Measurements from ENCODE around the gene UBQLN4. TPM values are rescaled to one million over a fixed set of nuclear protein-coding genes. Genes with fewer than 3 reads are reported as not detected.

UBQLN4 gene
- polyA plus RNA-seq, 1 of the 3 experiments (the other 2 are of a cell fraction), result 37.0 TPM

- Histone ChIP-seq H3K27ac (ENCODE audit: low read depth in 2 of 2, low read length in 1 of 2) (no peak overlapping the region), H4K20me1 (ENCODE audit: insufficient read depth) (no peaks in the 10 kb centered on the region), H3K9me2 (no peaks in the 10 kb centered on the region), H3K4me2 (no peak overlapping the region), H3F3A (replicated peaks; ENCODE audit: insufficient read depth) (peaks cover 15% of the 10 kb centered on the region), H3K4me3 (ENCODE audit: low read depth in 2 of 2, low read length in 1 of 2) (no peak overlapping the region), H3K27me3 (ENCODE audit: insufficient read depth) (no peaks in the 10 kb centered on the region), H3K36me3 (replicated peaks in 1 of 2; ENCODE audit: control insufficient read depth in 1 of 2, insufficient read depth in 2 of 2, low read length in 1 of 2) (no peaks in the 10 kb centered on the region), H2AFZ (ENCODE audit: low read depth) (no peak overlapping the region), H3K9me3 (no peaks in the 10 kb centered on the region), H3K79me2 (ENCODE audit: insufficient read depth) (no peaks in the 10 kb centered on the region), H3K9ac (no peak overlapping the region), H3K4me1 (ENCODE audit: control insufficient read depth in 1 of 2, insufficient read depth in 2 of 2, low read depth in 1 of 2, low read length in 1 of 2) (peaks cover 8 to 14% of the 10 kb centered on the region in 2 experiments; a peak in 2 of 4 replicates)
- no peak for DNase-seq
- TF ChIP-seq RAD21 (IDR thresholded peaks at IDR 0.05; ENCODE audit: low read length), result no peak
- TF ChIP-seq NRF1 (IDR thresholded peaks at IDR 0.05; ENCODE audit: low read depth, low read length), result no peak
- no peak for TF ChIP-seq FOXM1 (IDR thresholded peaks at IDR 0.05; ENCODE audit: low read depth)
- no peak for TF ChIP-seq CTCF (IDR thresholded peaks at IDR 0.05)
- TF ChIP-seq IRF3 (IDR thresholded peaks at IDR 0.05; ENCODE audit: low read depth, low read length), result no peak
- TF ChIP-seq TAF1 (IDR thresholded peaks at IDR 0.05; ENCODE audit: borderline replicate concordance, low read depth, low read length), result no peak
- TF ChIP-seq EZH2phosphoT487 (IDR thresholded peaks at IDR 0.05; ENCODE audit: borderline replicate concordance, low read depth), result no peak
- no peak for TF ChIP-seq YY1 (IDR thresholded peaks at IDR 0.05; ENCODE audit: low read depth)
- no peak for TF ChIP-seq TCF12 (IDR thresholded peaks at IDR 0.05)
- TF ChIP-seq GABPA (IDR thresholded peaks at IDR 0.05; ENCODE audit: low read depth), result no peak
- no peak for TF ChIP-seq FOSL2 (IDR thresholded peaks at IDR 0.05; ENCODE audit: borderline replicate concordance, low read depth)
- TF ChIP-seq POLR2AphosphoS5 (IDR thresholded peaks at IDR 0.05; ENCODE audit: low read depth, low read length), result no peak
- ChIA-PET CTCF (interaction anchor here (0.6 to 5.0 kb wide), 58 partner anchors 8 to 974 kb away, joined by 3 to 45 read pairs (median 4); partner anchors contain the start of genes KHDC4, LAMTOR2, SSR2 and TMEM79), POLR2A (interaction anchor here (2.0 kb wide), 1 partner anchor 45 kb away, joined by 6 read pairs; the partner anchor contains the start of gene SSR2)
- WGBS (ENCODE audit: low lambda C conversion rate), result 95% methylated on average over 16 of the region's 16 CpGs
Measured at GRCh38 chr1:156065871-156066270, 12.3 kb upstream of the UBQLN4 start.

GRCh38 chr1:156065212-156065611, 11.6 kb upstream of the UBQLN4 start:
- Histone ChIP-seq H3K4me1 (ENCODE audit: control insufficient read depth in 1 of 2, insufficient read depth in 2 of 2, low read depth in 1 of 2, low read length in 1 of 2) (peaks cover 7 to 8% of the 10 kb centered on the region in 2 experiments; a peak in 2 of 4 replicates), H3K79me2 (ENCODE audit: insufficient read depth) (no peaks in the 10 kb centered on the region), H3F3A (replicated peaks; ENCODE audit: insufficient read depth) (peaks cover 12% of the 10 kb centered on the region), H3K9ac (no peak overlapping the region), H3K4me3 (ENCODE audit: low read depth in 2 of 2, low read length in 1 of 2) (no peak overlapping the region), H4K20me1 (ENCODE audit: insufficient read depth) (no peaks in the 10 kb centered on the region), H3K36me3 (replicated peaks in 1 of 2; ENCODE audit: control insufficient read depth in 1 of 2, insufficient read depth in 2 of 2, low read length in 1 of 2) (no peaks in the 10 kb centered on the region), H3K9me3 (no peaks in the 10 kb centered on the region), H3K4me2 (no peak overlapping the region), H3K27ac (ENCODE audit: low read depth in 2 of 2, low read length in 1 of 2) (no peak overlapping the region), H3K9me2 (no peaks in the 10 kb centered on the region), H3K27me3 (ENCODE audit: insufficient read depth) (no peaks in the 10 kb centered on the region), H2AFZ (ENCODE audit: low read depth) (no peak overlapping the region)
- WGBS (ENCODE audit: low lambda C conversion rate), result 94% methylated on average over 3 of the region's 3 CpGs
- ChIA-PET CTCF (interaction anchor here (1.0 to 5.0 kb wide), 11 partner anchors 10 to 127 kb away, joined by 3 to 45 read pairs (median 6); no protein-coding TSS in a partner anchor), POLR2A (interaction anchor here (2.0 kb wide), 1 partner anchor 44 kb away, joined by 6 read pairs; the partner anchor contains the start of gene SSR2)
- DNase-seq, result no peak
- TF ChIP-seq PBX3 (IDR thresholded peaks at IDR 0.05), result no peak
- no peak for TF ChIP-seq NFIC (IDR thresholded peaks at IDR 0.05; ENCODE audit: borderline replicate concordance)
- no peak for TF ChIP-seq POLR2AphosphoS5 (IDR thresholded peaks at IDR 0.05; ENCODE audit: low read depth, low read length)
- no peak for TF ChIP-seq YY1 (IDR thresholded peaks at IDR 0.05; ENCODE audit: low read depth)
- TF ChIP-seq ELF1 (IDR thresholded peaks at IDR 0.05), result no peak
- no peak for TF ChIP-seq RXRA (IDR thresholded peaks at IDR 0.05; ENCODE audit: borderline replicate concordance, low read depth)
- TF ChIP-seq ZBTB33 (IDR thresholded peaks at IDR 0.05; ENCODE audit: borderline replicate concordance, low read depth), result no peak
- TF ChIP-seq FOXM1 (IDR thresholded peaks at IDR 0.05; ENCODE audit: low read depth), result no peak
- no peak for TF ChIP-seq JUND (IDR thresholded peaks at IDR 0.05)
- TF ChIP-seq USF1 (IDR thresholded peaks at IDR 0.05; ENCODE audit: borderline replicate concordance, low read depth), result no peak
- TF ChIP-seq GABPA (IDR thresholded peaks at IDR 0.05; ENCODE audit: low read depth), result no peak
- no peak for TF ChIP-seq RFX5 (IDR thresholded peaks at IDR 0.05; ENCODE audit: low read length)
- no peak for TF ChIP-seq SMC3 (IDR thresholded peaks at IDR 0.05; ENCODE audit: low read depth, low read length)
- TF ChIP-seq FOXJ3 (CRISPR knock-in tag; IDR thresholded peaks at IDR 0.05), result no peak
- no peak for TF ChIP-seq TCF12 (IDR thresholded peaks at IDR 0.05)
- TF ChIP-seq GATA2 (CRISPR knock-in tag; IDR thresholded peaks at IDR 0.05), result no peak
